GM19438 (cell line): ENCODE data around the gene ARL5C.

Source experiments
- ATAC-seq: cut with Tn5 transposase; IDR thresholded peaks from one replicate; pipeline ENCODE4 v1.9.1; 2021; ENCODE audit warnings: low read depth; ENCODE audit not compliant: unreplicated experiment

Gene ARL5C

DNA sequence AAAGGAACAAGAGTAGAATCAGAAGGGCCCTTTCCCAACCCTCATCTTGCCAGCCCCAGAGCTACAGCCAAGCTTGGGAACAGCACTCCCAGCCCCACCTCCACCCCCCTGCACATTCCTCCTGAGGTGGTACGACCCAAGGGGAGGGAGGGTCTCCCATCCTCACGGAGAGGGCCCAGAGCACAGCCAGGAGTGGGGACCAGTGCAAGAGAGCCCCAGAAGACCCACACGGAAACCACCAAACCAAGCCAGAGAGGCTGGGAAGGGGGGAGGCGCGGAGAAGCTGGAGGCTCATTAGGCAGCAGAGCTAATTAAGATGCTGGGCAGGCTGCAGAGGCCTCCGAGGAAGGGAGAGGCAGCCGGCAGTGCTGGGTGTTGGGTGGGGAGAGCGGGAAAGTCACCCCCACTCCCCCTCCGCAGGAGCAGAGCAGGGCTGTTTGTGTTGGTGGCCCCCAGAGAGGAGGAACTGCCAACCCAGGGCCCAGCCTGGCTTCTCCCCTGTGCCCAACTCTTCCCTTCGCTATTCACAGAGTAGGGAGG lies 29.1 kb upstream of the ARL5C start:
- ATAC-seq: no peak

DNA sequence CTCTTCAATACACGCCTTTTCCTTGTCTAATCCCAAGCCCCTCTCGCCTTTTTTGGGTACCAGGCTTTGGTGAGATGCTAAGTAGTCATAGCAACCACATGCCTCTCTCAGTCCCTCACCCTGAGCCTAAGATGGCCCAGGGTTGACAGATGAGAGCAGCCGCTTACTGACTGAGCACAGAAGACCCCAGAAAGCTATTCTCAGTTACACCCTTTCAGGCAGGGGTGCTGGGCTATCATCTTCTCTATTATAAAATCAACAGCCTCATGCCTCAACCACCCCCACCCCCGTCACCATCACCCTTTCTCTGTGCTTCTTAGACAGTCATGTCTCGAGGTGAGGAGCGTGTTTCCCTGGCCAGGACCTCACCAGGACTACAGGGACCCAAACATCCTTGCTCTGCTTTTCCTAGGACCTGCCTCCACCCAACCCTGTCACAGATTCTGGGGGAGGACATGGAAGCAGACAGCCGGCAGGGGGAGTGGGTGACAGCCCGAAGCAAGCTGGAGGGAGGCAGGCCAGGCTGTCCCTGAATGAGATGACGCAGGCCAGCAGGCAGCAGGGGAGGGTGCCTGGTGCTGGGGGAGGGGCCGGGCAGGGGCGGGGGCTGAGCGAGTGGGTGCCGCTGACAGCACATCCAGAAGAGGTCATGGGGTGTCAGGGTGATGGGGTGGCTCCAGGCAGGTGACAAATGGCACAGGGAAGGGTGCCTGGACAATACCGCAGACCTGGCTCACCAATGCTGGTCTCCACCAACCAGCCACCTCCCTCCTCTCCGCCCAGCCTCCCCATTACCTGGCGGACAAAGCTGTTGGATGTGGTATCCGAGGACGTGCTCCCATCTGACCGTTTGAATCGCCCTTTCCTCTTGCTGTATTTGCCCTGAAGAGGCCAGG lies 28.4 kb upstream of the ARL5C start:
- ATAC-seq: no peak

GRCh38 chr17:39193346-39193745 lies 27.4 kb upstream of the ARL5C start:
- no peak for ATAC-seq

DNA sequence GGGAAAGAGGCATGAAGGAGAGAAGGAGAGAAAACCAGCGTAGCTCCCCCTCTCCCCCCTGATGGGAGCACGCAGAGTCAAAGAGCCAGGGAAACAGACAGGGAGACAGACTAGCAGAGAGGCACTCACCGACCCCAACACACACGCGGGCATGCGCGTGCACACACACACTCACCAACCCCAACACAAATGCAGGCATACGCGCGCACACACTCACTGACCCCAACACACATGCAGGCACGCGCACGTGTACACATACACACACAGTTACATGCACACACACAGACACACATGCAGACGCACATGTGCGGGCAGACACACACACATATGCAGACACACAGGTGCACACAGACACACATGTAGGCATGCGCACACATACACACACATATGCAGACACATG lies 26.9 kb upstream of the ARL5C start:
- ATAC-seq: no peak

GRCh38 chr17:39191750-39192510 lies 26.0 kb upstream of the ARL5C start:
- ATAC-seq: no peak

GRCh38 chr17:39187152-39187830 lies 21.3 kb upstream of the ARL5C start:
- no peak for ATAC-seq

DNA sequence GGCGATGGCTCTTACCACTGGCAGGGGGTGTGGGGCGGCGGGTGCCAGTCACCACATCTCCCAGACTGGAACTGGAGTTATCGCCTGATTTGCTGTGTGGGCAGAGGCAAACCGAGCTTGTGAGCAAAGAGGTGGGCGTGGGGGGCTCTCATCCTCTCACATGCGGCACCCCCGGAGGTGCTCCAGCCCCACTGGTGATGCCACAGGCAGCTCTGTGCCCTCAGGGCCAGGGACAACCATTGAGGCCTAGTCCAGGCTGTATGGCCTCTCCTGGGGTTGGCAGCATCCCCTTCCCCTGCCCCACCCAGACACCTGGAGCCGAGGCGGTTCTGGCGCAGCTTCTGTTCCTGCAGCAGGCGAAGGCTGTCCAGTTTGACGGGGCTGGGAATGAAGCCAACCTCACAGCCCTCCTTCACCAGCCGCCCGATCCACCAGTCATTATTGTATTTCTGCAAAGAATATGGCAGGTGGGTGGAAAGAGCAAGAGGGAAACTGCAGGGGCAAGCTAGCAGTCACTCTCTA lies 20.6 kb upstream of the ARL5C start:
- no peak for ATAC-seq

DNA sequence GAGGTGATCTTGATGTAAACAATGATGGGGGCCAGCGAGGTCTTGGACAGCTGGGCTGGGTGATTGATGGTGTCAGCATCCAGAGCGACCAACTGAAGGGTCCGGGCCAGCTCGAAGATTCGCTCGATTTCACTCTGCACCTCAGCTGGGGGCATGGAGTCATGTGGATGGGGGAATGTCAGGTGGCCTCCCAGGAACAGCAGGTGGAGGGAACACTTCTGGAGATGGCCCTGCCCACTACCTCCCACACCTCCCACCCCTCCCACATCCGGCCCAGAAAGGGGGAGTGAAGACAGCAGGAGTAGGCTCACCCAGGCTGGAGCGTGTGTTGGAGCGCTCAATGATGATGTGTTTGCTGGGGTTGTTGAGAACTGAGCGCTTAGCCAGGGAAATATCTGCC lies 17.8 kb upstream of the ARL5C start:
- ATAC-seq: no peak

DNA sequence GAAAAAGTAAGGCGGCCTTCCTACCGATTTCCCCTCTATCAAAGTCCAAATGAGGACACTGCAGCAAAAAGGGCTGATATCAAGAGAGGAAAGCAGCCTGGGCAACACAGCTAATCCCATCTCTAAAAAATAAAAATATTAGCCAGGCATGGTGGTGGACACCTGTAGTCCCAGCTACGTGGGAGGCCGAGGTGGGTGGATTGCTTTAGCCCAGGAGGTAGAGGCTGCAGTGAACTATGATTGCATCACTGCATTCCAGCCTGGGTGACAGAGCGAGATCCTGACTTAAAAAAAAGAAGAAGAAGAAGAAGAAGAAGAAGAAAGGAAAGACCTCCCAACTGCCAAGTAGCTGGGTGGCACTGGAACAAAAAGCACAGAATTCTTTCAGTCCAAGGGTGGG lies 17.1 kb upstream of the ARL5C start:
- ATAC-seq: no peak

GRCh38 chr17:39181303-39181702 lies 15.3 kb upstream of the ARL5C start:
- no peak for ATAC-seq

DNA sequence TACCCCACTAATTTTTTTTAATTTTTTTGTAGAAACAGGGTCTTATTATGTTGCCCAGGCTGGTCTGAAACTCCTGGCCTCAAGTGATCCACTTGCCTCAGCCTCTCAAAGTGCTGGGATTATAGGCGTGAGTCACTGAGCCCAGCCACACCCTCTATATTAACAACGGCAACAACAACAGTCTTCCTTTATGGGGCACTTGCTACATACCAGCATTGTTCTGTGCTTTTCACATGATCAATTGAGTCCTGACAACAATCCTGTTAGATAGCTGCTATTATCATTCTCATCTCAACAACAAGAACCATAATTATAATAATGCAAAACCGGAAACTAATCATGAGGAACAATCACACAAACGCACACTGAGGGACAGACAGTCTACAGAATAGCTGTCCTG lies 12.6 kb upstream of the ARL5C start:
- no peak for ATAC-seq

- no peak for ATAC-seq
These were observed 11.3 kb upstream of the ARL5C start for GRCh38 chr17:39177256-39177655.

GRCh38 chr17:39175695-39176093 lies 9.7 kb upstream of the ARL5C start:
- no peak for ATAC-seq

DNA sequence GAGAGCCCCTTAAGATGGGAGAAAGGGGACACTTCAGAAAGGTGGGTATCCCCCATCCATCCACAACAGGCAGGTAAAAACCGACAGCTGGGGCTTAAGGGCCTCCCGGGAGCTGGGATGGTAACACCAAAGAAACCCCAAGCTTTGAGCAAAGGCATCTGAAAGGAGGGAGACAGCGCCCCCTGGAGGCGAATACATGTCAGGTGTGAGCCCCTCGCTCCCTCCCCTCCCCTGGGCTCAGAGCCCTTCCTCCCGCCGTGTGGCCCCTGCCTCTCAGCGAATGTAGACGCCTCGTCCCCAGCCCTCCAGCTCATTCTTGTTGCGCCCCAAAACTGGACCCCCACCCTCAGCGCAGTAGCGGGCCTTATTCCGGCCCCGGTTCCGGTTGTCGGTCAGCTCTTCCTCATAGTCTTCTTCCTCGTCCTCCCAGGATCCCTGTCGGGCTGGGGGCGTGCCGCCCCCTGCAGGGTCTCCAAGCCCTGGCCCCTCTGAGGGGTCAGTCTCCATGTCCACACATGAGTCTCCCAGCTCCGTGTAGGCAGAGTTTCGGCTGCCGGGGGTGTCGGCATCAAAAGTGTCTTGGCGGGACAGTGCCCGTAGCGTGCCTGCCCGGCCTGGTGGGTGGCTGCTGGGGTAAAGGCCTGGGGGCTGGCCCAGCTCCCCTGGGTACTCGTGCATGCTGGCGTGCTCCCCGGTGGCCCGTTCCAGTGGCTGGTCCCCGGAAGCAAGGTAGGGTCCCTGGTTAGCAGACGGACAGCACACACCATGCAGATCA lies 9.1 kb upstream of the ARL5C start:
- no peak for ATAC-seq

DNA sequence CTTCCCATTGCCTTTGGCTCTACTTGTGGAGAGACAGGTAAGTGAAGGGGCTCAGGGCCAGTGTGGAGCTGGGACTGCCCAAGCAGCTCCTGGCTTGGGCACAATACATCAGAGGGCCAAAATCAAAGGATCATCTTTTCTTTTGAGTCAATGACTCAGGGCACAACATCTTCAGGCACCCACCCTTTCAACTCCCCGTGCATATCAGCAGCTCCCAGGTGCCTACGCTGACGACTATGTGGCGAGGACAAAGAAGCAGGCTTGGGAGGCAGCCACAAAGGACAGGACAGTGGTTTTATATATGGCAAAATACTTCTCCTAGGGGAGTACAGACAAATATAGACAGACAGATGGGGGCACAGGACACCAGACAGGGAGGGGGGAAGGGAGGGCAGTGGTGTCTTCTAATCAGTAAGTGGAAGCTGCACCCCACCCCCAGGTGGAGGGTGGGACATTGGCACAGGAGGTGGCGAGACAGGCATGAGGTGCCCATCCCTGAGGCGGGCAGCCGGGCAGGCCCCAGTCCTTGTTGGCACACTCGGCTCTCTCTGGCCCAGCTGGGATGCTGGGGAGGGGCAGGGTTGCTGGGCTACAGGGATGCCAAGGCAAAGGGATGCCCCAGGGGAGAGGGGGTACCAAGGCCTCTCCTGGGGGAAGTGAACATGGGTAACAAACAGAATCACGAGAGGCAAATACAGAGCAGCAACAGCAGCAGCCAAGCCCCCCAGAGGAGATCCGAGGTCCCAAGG lies 7.7 kb upstream of the ARL5C start:
- ATAC-seq: no peak

GRCh38 chr17:39173080-39173479 lies 7.1 kb upstream of the ARL5C start:
- ATAC-seq: no peak

GRCh38 chr17:39171933-39172332 lies 6.0 kb upstream of the ARL5C start:
- ATAC-seq: no peak

DNA sequence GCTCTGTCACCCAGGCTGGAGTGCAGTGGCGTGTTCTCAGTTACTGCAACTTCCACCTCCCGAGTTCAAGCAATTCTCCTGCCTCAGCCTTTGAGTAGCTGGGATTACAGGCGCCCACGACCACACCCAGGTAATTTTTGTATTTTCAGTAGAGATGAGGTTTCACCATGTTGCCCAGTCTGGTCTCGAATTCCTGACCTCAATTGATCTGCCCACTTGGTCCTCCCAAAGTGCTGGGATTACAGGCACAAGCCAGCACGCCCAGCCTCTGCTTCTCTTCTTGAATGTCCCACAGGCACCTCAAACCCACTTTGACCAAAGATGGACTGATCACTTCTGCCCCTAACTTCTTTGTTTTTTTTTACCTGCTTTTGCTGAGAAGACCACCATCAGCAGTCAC lies 4.6 kb upstream of the ARL5C start:
- ATAC-seq: no peak

DNA sequence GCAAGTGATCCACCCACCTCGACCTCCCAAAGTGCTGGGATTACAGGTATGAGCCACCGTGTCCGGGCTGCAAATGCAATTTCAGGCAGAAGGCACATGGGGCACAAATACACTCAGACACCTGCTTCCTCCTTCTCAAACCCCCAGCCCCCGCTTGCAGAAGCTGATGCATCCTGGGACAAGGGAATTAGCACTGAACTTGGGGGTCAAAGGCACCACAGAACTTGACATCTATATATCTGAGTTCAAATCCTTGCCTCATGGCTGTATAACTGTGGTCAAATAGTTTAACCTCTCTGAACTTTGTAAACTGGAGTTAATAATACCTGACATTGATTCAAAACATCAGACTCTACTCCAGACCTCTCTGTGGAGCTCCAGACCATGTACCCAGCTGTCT lies 4.1 kb upstream of the ARL5C start:
- no peak for ATAC-seq
